ENCODE data around the gene SLC35F3. TPM values are rescaled to one million over a fixed set of nuclear protein-coding genes. Genes with fewer than 3 reads are reported as not detected.

SLC35F3 gene
- total RNA-seq, 1 donor from 2014 or later, result 0.25 TPM

- peaks cover 42% of the 10 kb centered on the region for H3K27me3 Mint-ChIP-seq (ENCODE audit: low read depth)
- no peak for DNase-seq (ENCODE audit: low spot score in 2 of 2, unreplicated experiment in 2 of 2)
- H3K36me3 Mint-ChIP-seq, result no peaks in the 10 kb centered on the region
- H3K4me3 Mint-ChIP-seq, result no peak overlapping the region
- no peak overlapping the region for H3K27ac Mint-ChIP-seq
- H3K9me3 Mint-ChIP-seq, result no peaks in the 10 kb centered on the region
- TF ChIP-seq CTCF (IDR thresholded peaks at IDR 0.05; ENCODE audit: unreplicated experiment), result no peak
- H3K4me1 Mint-ChIP-seq, result no peaks in the 10 kb centered on the region
These were observed 456.7 kb downstream of the SLC35F3 start for GRCh38 chr1:234361102-234361603.

DNA sequence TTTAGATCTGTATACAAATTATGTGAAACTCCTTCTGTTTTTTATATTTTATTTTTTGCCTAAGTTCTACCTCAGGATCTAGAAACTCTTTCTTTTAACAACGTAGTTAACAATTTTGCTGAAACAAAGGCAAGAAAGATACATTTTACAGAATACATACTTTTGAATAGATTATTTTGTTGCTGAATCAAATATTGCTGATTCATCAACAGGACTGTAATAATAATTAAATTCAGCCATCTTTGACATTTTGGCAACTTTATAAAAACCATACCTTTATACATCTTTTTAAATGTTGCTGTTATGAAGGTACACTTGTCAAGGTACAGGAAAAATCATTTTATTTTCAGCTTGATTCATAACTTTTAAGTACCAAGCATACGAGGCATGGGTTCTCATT, 458.1 kb downstream of the SLC35F3 start:
- Mint-ChIP-seq H3K4me3 (no peak overlapping the region), H3K9me3 (no peaks in the 10 kb centered on the region), H3K27ac (no peak overlapping the region), H3K36me3 (no peaks in the 10 kb centered on the region), H3K4me1 (no peaks in the 10 kb centered on the region), H3K27me3 (ENCODE audit: low read depth) (peaks cover 47% of the 10 kb centered on the region)
- no peak for TF ChIP-seq CTCF (IDR thresholded peaks at IDR 0.05; ENCODE audit: unreplicated experiment)
- no peak for DNase-seq (ENCODE audit: low spot score in 2 of 2, unreplicated experiment in 2 of 2)

- Mint-ChIP-seq H3K27me3 (ENCODE audit: low read depth) (peaks cover 40% of the 10 kb centered on the region), H3K4me3 (no peak overlapping the region), H3K9me3 (no peaks in the 10 kb centered on the region), H3K4me1 (peaks cover 6% of the 10 kb centered on the region), H3K27ac (no peak overlapping the region), H3K36me3 (no peaks in the 10 kb centered on the region)
- no peak for TF ChIP-seq CTCF (IDR thresholded peaks at IDR 0.05; ENCODE audit: unreplicated experiment)
- DNase-seq (ENCODE audit: low spot score in 2 of 2, unreplicated experiment in 2 of 2), result no peak
These were observed 464.0 kb downstream of the SLC35F3 start for GRCh38 chr1:234368320-234369032.

DNA sequence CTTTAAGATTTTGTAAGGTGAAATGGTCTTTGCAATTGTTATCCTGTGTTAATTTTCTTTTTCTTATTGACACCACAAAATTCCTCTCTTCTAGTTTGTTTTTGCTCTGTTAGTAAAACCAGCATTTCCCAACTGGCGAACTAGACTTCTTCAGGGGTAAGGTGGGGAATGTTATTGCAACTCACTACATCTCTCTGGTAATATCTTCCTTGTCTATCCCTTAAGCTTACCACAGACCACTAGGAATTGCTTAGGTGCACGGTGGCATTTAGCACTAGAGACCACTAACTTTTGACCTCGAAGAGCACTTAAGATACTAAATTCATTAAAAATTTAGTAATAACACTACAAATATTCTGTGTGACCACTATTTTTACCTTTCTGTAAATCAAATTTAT, 464.6 kb downstream of the SLC35F3 start:
- Mint-ChIP-seq H3K4me1 (peaks cover 8% of the 10 kb centered on the region), H3K9me3 (no peaks in the 10 kb centered on the region), H3K36me3 (no peaks in the 10 kb centered on the region), H3K27me3 (ENCODE audit: low read depth) (peaks cover 40% of the 10 kb centered on the region), H3K4me3 (no peak overlapping the region), H3K27ac (no peak overlapping the region)
- DNase-seq (ENCODE audit: low spot score in 2 of 2, unreplicated experiment in 2 of 2), result no peak
- TF ChIP-seq CTCF (IDR thresholded peaks at IDR 0.05; ENCODE audit: unreplicated experiment), result no peak

- peaks cover 37% of the 10 kb centered on the region for H3K27me3 Mint-ChIP-seq (ENCODE audit: low read depth)
- H3K4me3 Mint-ChIP-seq, result no peak overlapping the region
- H3K9me3 Mint-ChIP-seq, result no peaks in the 10 kb centered on the region
- peaks cover 15% of the 10 kb centered on the region for H3K4me1 Mint-ChIP-seq
- TF ChIP-seq CTCF (IDR thresholded peaks at IDR 0.05; ENCODE audit: unreplicated experiment), result no peak
- no peak for DNase-seq (ENCODE audit: low spot score in 2 of 2, unreplicated experiment in 2 of 2)
- H3K27ac Mint-ChIP-seq, result no peak overlapping the region
- H3K36me3 Mint-ChIP-seq, result no peaks in the 10 kb centered on the region
These were observed 465.3 kb downstream of the SLC35F3 start for GRCh38 chr1:234369784-234370183.
